Measurements from ENCODE around the gene MAPKAPK2. TPM values are rescaled to one million over a fixed set of nuclear protein-coding genes. Genes with fewer than 3 reads are reported as not detected.

Gene MAPKAPK2
- polyA plus RNA-seq, 1 of the 3 experiments (the other 2 are of a cell fraction) = 46.8 TPM

DNA sequence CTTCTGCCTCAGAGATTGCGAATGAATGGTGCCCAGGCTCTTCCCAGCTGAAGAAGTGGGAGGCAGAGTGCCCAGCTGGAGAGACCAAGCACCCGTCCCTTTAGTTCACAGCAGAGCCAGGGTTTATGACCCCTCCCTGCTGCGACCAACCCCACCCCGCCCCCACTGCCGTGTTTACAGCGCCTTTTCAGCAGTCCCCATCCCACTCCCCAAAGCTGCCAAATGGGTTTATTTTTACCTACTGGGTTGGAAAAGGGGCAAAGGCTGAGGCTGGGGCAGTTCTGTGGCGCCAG, 25.8 kb upstream of the MAPKAPK2 start (continued):
- TF ChIP-seq, protein P1, sequence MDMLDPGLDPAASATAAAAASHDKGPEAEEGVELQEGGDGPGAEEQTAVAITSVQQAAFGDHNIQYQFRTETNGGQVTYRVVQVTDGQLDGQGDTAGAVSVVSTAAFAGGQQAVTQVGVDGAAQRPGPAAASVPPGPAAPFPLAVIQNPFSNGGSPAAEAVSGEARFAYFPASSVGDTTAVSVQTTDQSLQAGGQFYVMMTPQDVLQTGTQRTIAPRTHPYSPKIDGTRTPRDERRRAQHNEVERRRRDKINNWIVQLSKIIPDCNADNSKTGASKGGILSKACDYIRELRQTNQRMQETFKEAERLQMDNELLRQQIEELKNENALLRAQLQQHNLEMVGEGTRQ (IDR thresholded peaks at IDR 0.05; ENCODE audit: borderline replicate concordance, low read depth, low read length) = no peak
- no peak for TF ChIP-seq EZH2phosphoT487 (IDR thresholded peaks at IDR 0.05; ENCODE audit: borderline replicate concordance, low read depth)
- no peak for TF ChIP-seq FOXJ3 (CRISPR knock-in tag; IDR thresholded peaks at IDR 0.05)
- no peak for TF ChIP-seq EP300 (IDR thresholded peaks at IDR 0.05; ENCODE audit: borderline replicate concordance in 1 of 2, low read depth in 1 of 2, low read length in 1 of 2)
- no peak for TF ChIP-seq NRF1 (IDR thresholded peaks at IDR 0.05; ENCODE audit: low read depth, low read length)
- TF ChIP-seq MEF2A (IDR thresholded peaks at IDR 0.05; ENCODE audit: borderline replicate concordance, low read depth) = no peak
- TF ChIP-seq FOSL2 (IDR thresholded peaks at IDR 0.05; ENCODE audit: borderline replicate concordance, low read depth) = no peak

DNA sequence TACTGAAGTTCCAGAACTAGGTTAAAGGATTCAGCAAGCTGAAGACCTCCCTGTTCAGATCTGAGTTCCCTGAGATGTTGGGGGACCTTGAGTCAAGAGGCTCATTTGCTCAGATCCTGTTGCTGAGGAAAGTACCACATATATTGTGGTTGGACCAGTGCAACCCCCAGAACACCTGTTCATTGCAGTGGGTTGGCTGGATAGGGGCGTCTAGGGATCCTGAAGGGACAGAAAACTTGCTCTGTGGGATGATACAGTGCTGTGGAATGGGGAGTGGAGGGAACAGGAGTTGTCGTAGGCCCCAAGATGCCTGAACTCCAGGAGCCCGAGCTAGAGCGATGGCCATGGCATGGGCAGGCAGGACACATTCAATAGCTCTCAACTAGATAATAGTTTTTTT, 24.6 kb upstream of the MAPKAPK2 start:
- no peaks in the 10 kb centered on the region for H3K79me2 ChIP-seq (ENCODE audit: insufficient read depth)
- no peak overlapping the region for H3K9ac ChIP-seq
- H3K4me3 ChIP-seq (ENCODE audit: low read depth in 2 of 2, low read length in 1 of 2) = no peak overlapping the region
- H3K4me2 ChIP-seq = no peak overlapping the region
- no peaks in the 10 kb centered on the region for H3K36me3 ChIP-seq (replicated peaks in 1 of 2; ENCODE audit: control insufficient read depth in 1 of 2, insufficient read depth in 2 of 2, low read length in 1 of 2)
- H3K9me2 ChIP-seq = no peaks in the 10 kb centered on the region
- ChIA-PET CTCF (interaction anchor here (0.8 to 17.9 kb wide), 7 partner anchors 12 to 181 kb away, joined by 4 to 450 read pairs (median 7); partner anchors contain the start of genes DYRK3 and EIF2D), POLR2A (no interaction called here)
- H2AFZ ChIP-seq (ENCODE audit: low read depth) = no peak overlapping the region
- TF ChIP-seq ELF1 (IDR thresholded peaks at IDR 0.05) (no peak), TAF1 (IDR thresholded peaks at IDR 0.05; ENCODE audit: borderline replicate concordance, low read depth, low read length) (no peak), NFIC (IDR thresholded peaks at IDR 0.05; ENCODE audit: borderline replicate concordance) (no peak), JUND (IDR thresholded peaks at IDR 0.05) (no peak), NRF1 (IDR thresholded peaks at IDR 0.05; ENCODE audit: low read depth, low read length) (no peak), SMC3 (IDR thresholded peaks at IDR 0.05; ENCODE audit: low read depth, low read length) (no peak), EZH2phosphoT487 (IDR thresholded peaks at IDR 0.05; ENCODE audit: borderline replicate concordance, low read depth) (no peak), MXI1 (IDR thresholded peaks at IDR 0.05; ENCODE audit: low read depth, low read length) (no peak), FOXM1 (IDR thresholded peaks at IDR 0.05; ENCODE audit: low read depth) (no peak), YY1 (IDR thresholded peaks at IDR 0.05; ENCODE audit: low read depth) (no peak), RFX5 (IDR thresholded peaks at IDR 0.05; ENCODE audit: low read length) (no peak), GATA2 (CRISPR knock-in tag; IDR thresholded peaks at IDR 0.05) (no peak), FOXJ3 (CRISPR knock-in tag; IDR thresholded peaks at IDR 0.05) (no peak)
- TF ChIP-seq, protein P1 (IDR thresholded peaks at IDR 0.05; ENCODE audit: borderline replicate concordance, low read depth, low read length) = no peak
- TF ChIP-seq, protein P2, sequence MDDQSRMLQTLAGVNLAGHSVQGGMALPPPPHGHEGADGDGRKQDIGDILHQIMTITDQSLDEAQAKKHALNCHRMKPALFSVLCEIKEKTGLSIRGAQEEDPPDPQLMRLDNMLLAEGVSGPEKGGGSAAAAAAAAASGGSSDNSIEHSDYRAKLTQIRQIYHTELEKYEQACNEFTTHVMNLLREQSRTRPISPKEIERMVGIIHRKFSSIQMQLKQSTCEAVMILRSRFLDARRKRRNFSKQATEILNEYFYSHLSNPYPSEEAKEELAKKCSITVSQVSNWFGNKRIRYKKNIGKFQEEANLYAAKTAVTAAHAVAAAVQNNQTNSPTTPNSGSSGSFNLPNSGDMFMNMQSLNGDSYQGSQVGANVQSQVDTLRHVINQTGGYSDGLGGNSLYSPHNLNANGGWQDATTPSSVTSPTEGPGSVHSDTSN (IDR thresholded peaks at IDR 0.05) = no peak
- TF ChIP-seq, protein P3, sequence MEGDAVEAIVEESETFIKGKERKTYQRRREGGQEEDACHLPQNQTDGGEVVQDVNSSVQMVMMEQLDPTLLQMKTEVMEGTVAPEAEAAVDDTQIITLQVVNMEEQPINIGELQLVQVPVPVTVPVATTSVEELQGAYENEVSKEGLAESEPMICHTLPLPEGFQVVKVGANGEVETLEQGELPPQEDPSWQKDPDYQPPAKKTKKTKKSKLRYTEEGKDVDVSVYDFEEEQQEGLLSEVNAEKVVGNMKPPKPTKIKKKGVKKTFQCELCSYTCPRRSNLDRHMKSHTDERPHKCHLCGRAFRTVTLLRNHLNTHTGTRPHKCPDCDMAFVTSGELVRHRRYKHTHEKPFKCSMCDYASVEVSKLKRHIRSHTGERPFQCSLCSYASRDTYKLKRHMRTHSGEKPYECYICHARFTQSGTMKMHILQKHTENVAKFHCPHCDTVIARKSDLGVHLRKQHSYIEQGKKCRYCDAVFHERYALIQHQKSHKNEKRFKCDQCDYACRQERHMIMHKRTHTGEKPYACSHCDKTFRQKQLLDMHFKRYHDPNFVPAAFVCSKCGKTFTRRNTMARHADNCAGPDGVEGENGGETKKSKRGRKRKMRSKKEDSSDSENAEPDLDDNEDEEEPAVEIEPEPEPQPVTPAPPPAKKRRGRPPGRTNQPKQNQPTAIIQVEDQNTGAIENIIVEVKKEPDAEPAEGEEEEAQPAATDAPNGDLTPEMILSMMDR (IDR thresholded peaks at IDR 0.05) = no peak
- TF ChIP-seq, protein P4, sequence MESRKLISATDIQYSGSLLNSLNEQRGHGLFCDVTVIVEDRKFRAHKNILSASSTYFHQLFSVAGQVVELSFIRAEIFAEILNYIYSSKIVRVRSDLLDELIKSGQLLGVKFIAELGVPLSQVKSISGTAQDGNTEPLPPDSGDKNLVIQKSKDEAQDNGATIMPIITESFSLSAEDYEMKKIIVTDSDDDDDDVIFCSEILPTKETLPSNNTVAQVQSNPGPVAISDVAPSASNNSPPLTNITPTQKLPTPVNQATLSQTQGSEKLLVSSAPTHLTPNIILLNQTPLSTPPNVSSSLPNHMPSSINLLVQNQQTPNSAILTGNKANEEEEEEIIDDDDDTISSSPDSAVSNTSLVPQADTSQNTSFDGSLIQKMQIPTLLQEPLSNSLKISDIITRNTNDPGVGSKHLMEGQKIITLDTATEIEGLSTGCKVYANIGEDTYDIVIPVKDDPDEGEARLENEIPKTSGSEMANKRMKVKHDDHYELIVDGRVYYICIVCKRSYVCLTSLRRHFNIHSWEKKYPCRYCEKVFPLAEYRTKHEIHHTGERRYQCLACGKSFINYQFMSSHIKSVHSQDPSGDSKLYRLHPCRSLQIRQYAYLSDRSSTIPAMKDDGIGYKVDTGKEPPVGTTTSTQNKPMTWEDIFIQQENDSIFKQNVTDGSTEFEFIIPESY (IDR thresholded peaks at IDR 0.05; ENCODE audit: borderline replicate concordance, low read depth) = no peak
- TF ChIP-seq, protein P5, sequence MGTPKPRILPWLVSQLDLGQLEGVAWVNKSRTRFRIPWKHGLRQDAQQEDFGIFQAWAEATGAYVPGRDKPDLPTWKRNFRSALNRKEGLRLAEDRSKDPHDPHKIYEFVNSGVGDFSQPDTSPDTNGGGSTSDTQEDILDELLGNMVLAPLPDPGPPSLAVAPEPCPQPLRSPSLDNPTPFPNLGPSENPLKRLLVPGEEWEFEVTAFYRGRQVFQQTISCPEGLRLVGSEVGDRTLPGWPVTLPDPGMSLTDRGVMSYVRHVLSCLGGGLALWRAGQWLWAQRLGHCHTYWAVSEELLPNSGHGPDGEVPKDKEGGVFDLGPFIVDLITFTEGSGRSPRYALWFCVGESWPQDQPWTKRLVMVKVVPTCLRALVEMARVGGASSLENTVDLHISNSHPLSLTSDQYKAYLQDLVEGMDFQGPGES (IDR thresholded peaks at IDR 0.05; ENCODE audit: low read depth, low read length) = no peak
- no peaks in the 10 kb centered on the region for H4K20me1 ChIP-seq (ENCODE audit: insufficient read depth)
- peaks cover 0 to 12% of the 10 kb centered on the region in 2 experiments; a peak in 1 of 4 replicates for H3K4me1 ChIP-seq (ENCODE audit: control insufficient read depth in 1 of 2, insufficient read depth in 2 of 2, low read depth in 1 of 2, low read length in 1 of 2)
- no peak for DNase-seq
- H3K27ac ChIP-seq (ENCODE audit: low read depth in 2 of 2, low read length in 1 of 2) = no peak overlapping the region
- H3F3A ChIP-seq (replicated peaks; ENCODE audit: insufficient read depth) = no peaks in the 10 kb centered on the region
- no peaks in the 10 kb centered on the region for H3K9me3 ChIP-seq
- WGBS (ENCODE audit: low lambda C conversion rate) = 87% methylated on average over 4 of the region's 4 CpGs
- H3K27me3 ChIP-seq (ENCODE audit: insufficient read depth) = peaks cover 16% of the 10 kb centered on the region; the same call in 1 of the 2 replicates

All from SK-N-SH (cell line).